Measurements from ENCODE around the gene PAPOLA.
"Not testable (repeated sequence)": the region's sequence is repeated elsewhere in the genome, so short reads cannot be mapped to it uniquely, and the experiment has no call there.

Gene PAPOLA

DNA sequence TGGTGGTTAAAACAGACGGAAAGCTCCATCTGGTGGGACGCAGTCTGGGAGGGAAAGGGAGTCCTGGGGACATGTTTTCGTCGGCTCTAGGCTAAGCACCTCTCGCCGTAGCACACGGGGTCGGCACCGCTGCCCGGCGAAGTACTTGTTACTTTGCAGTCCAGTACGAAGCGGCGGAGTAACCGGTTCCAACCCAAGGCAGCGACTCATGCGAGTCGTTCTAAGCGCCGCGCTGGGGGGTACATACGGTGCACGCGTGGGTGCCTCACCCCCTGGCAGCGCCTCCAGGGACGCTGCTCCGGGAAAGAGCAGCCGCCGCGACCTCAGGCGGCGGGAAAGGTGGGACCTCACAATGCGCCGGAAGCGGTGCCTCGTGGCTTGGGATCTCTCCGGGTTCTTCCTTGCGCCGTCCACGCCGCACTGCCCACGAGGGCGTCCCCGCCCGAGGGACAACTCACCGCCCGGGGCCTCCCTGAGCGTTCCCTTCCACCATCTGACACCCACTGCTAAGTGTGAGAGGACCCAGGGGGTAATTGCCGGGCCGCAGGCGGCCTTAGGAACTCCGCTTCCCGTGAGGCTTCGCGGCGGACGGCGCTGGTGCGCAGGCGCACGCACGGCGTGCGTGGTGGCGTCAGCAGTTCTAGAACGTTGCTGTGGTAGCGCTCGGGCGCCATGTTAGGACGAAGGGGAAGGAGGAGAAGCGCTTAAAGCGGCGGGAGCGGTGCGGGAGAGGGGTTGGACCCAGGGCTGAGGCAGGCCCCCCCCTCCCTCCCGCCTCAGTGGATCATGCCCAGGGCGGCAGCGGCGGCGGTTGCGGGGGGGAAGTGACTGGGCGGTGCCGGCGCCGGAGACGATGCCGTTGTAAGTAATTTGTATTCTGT, at the start of gene PAPOLA:
Gene PAPOLA, plus strand, starts transcription at position 643 of the 881 bp plus-strand sequence. Its CDS starts 211 bp downstream, at position 854.
- H3K4me3 ChIP-seq (ENCODE audit: low read length), result peak within 1 kb of the TSS; percentile 99
- H3K27me3 ChIP-seq (ENCODE audit: insufficient read depth, low read length), result no peaks in the 10 kb centered on the region
- H3K9me3 ChIP-seq (ENCODE audit: insufficient read depth, low read depth, low read length), result no peaks in the 10 kb centered on the region
- peak within 1 kb of the TSS; percentile 100 for H3K27ac ChIP-seq (ENCODE audit: low read length)
- peaks cover 17% of the 10 kb centered on the region; the same call in 1 of the 2 replicates for H3K4me1 ChIP-seq (ENCODE audit: insufficient read depth, low read length)
- peaks cover 12% of the 10 kb centered on the region; the same call in 1 of the 2 replicates for H3K36me3 ChIP-seq (ENCODE audit: insufficient read depth, low read depth, low read length)
- H3K9ac ChIP-seq (ENCODE audit: low read depth, low read length), result peak within 1 kb of the TSS; percentile 96

DNA sequence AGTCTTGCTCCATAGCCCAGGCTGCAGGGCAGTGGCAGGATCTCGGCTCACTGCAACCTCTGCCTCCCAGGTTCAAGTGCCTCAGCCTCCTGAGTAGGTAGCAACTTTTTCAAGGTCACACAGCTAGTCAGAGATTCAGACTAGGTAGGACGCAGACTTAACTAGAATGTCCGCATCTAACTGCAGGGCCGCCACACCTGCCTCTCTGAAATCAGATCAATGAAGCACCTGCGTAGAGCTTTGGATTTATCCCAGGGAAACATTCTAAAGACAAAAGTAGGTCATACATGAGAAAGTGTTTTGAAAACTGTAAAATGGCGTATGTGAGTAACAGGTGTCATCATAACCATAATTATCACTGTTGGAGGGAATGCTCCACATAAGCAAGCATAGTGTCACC, 49.5 kb upstream of the PAPOLA start:
- Histone ChIP-seq H3K36me3 (ENCODE audit: insufficient read depth, low read depth, low read length) (no peaks in the 10 kb centered on the region), H3K4me3 (ENCODE audit: low read length) (no peak overlapping the region), H3K4me1 (ENCODE audit: insufficient read depth, low read length) (no peaks in the 10 kb centered on the region), H3K9me3 (ENCODE audit: insufficient read depth, low read depth, low read length) (no peaks in the 10 kb centered on the region), H3K9ac (ENCODE audit: low read depth, low read length) (no peak overlapping the region), H3K27me3 (ENCODE audit: insufficient read depth, low read length) (no peaks in the 10 kb centered on the region), H3K27ac (ENCODE audit: low read length) (no peak overlapping the region)

DNA sequence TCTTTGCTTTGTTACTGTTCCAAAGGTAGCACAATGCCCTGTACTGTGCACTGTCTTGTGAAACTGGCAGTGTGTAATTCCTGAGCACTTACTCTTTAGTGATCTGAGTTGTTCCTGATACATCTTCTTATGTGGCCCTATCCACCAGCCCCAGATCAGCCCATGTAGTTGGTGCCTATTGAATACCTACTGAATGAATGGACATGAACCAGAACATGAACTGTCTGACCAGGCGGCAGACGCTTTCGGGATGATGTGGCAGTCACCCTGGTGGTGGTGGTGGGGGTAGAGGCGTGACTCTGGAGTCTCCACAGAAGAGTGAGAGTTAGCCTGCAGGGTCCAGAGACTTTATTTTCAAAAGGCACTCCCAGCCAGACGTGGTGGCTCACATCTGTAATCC, 46.6 kb upstream of the PAPOLA start:
- H3K4me1 ChIP-seq (ENCODE audit: insufficient read depth, low read length), result no peaks in the 10 kb centered on the region
- H3K27me3 ChIP-seq (ENCODE audit: insufficient read depth, low read length), result no peaks in the 10 kb centered on the region
- H3K4me3 ChIP-seq (ENCODE audit: low read length), result no peak overlapping the region
- H3K36me3 ChIP-seq (ENCODE audit: insufficient read depth, low read depth, low read length), result no peaks in the 10 kb centered on the region
- no peak overlapping the region for H3K27ac ChIP-seq (ENCODE audit: low read length)
- H3K9me3 ChIP-seq (ENCODE audit: insufficient read depth, low read depth, low read length), result no peaks in the 10 kb centered on the region
- no peak overlapping the region for H3K9ac ChIP-seq (ENCODE audit: low read depth, low read length)

DNA sequence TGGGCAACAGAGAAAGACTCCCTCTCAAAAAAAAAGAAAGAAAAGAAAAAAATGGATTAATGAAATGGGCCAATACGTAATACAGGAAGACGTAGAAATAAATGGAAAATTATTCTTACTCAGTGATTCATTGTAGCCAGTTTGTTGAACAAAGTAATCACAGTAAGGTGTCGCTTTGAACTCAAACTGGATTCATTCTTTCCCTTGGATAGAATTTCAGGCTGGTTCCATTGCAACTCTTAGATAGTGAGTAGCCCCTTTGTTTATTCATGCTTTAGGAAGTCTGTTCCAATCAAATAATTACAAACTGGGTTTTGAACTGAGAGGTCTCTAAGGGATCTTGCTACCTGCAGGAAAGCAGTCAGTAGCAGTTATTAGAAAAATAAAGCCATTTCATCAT, 42.3 kb upstream of the PAPOLA start:
- Histone ChIP-seq H3K9me3 (ENCODE audit: insufficient read depth, low read depth, low read length) (no peaks in the 10 kb centered on the region), H3K27me3 (ENCODE audit: insufficient read depth, low read length) (no peaks in the 10 kb centered on the region), H3K27ac (ENCODE audit: low read length) (no peak overlapping the region), H3K36me3 (ENCODE audit: insufficient read depth, low read depth, low read length) (no peaks in the 10 kb centered on the region), H3K4me1 (ENCODE audit: insufficient read depth, low read length) (no peaks in the 10 kb centered on the region), H3K4me3 (ENCODE audit: low read length) (no peak overlapping the region), H3K9ac (ENCODE audit: low read depth, low read length) (no peak overlapping the region)

DNA sequence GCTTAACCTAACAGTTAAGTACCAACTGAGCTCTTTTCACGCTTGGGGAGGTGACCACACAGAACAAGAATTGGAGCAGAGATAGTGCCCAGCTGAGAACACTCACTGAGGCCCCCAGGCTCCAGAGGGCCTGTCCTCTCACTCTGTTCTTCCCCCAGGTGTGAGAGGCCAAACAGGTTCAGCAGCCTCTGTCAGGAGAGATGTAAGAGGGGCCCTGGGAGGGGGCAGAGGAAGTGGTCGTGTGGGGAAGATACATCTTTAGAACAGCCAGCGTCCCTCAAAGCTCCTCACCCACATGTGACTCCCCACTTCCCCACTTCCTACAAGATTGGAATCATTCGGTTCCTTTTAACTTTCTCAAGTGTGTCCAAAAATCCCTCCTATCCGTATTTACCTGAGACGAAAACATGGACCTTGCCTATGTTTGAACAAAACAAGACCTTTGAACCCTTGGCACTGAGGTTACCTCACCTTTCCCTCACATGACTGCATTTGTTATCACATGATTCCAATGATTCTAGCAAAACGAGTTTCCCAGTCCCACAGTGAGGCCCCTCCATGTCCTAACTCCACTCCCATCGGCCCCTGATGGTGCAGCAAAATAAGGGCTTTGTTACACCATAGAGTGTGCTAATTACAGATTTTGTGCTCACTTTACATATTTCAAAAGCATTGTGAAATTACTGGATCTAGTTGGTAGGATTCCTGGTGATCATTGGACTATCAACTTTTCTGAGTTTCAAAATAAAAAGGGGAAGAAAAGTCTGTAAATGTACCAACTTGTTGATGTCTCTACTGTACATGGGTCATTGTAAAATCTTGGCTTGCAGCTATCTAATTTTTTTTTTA, 40.0 kb upstream of the PAPOLA start:
- H3K36me3 ChIP-seq (ENCODE audit: insufficient read depth, low read depth, low read length), result no peaks in the 10 kb centered on the region
- no peak overlapping the region for H3K27ac ChIP-seq (ENCODE audit: low read length)
- H3K9me3 ChIP-seq (ENCODE audit: insufficient read depth, low read depth, low read length), result no peaks in the 10 kb centered on the region
- H3K4me1 ChIP-seq (ENCODE audit: insufficient read depth, low read length), result no peaks in the 10 kb centered on the region
- H3K9ac ChIP-seq (ENCODE audit: low read depth, low read length), result no peak overlapping the region
- no peaks in the 10 kb centered on the region for H3K27me3 ChIP-seq (ENCODE audit: insufficient read depth, low read length)
- H3K4me3 ChIP-seq (ENCODE audit: low read length), result no peak overlapping the region

DNA sequence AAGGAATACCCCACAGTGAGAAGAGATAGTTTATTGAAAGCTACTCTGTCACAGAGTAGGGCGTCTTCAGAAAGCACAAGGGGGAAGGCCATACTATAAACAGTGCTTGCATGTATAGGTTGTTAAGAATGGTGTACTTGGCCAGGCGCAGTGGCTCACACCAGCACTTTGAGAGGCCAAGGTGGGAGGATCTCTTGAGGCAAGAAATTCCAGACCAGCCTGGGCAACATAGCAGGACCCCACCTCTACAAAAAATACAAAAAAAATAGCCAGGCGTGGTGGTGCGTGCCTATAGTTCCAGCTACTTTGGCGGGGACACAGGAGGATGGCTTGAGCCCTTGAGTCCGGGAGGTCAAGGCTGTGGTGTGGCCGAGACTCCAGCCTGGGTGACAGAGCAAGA, 38.0 kb upstream of the PAPOLA start:
- H3K4me1 ChIP-seq (ENCODE audit: insufficient read depth, low read length), result no peaks in the 10 kb centered on the region
- H3K4me3 ChIP-seq (ENCODE audit: low read length), result no peak overlapping the region
- no peak overlapping the region for H3K9ac ChIP-seq (ENCODE audit: low read depth, low read length)
- H3K9me3 ChIP-seq (ENCODE audit: insufficient read depth, low read depth, low read length), result no peaks in the 10 kb centered on the region
- no peak overlapping the region for H3K27ac ChIP-seq (ENCODE audit: low read length)
- H3K36me3 ChIP-seq (ENCODE audit: insufficient read depth, low read depth, low read length), result no peaks in the 10 kb centered on the region
- H3K27me3 ChIP-seq (ENCODE audit: insufficient read depth, low read length), result no peaks in the 10 kb centered on the region

DNA sequence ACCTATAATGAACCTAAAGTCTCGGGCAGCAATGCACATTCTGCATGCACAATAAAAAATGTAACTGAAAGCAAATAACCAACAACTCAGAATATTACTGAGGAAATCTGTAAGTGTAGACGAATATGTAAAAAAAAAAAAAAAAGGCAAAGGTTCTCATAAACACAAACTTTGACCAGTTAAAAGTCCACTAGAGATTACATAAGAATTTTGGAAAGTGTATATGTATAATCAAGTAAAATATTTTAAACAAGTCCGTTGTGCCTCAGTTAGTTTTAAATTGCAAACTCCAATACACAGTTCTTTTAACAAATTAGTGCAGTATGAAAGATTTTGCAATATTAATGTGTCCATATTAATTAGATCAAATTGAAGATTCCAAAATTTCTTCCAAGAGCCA, 35.3 kb upstream of the PAPOLA start:
- H3K4me1 ChIP-seq (ENCODE audit: insufficient read depth, low read length), result no peaks in the 10 kb centered on the region
- H3K27ac ChIP-seq (ENCODE audit: low read length), result no peak overlapping the region
- no peak overlapping the region for H3K4me3 ChIP-seq (ENCODE audit: low read length)
- H3K27me3 ChIP-seq (ENCODE audit: insufficient read depth, low read length), result no peaks in the 10 kb centered on the region
- H3K9me3 ChIP-seq (ENCODE audit: insufficient read depth, low read depth, low read length), result no peaks in the 10 kb centered on the region
- H3K36me3 ChIP-seq (ENCODE audit: insufficient read depth, low read depth, low read length), result no peaks in the 10 kb centered on the region
- no peak overlapping the region for H3K9ac ChIP-seq (ENCODE audit: low read depth, low read length)

DNA sequence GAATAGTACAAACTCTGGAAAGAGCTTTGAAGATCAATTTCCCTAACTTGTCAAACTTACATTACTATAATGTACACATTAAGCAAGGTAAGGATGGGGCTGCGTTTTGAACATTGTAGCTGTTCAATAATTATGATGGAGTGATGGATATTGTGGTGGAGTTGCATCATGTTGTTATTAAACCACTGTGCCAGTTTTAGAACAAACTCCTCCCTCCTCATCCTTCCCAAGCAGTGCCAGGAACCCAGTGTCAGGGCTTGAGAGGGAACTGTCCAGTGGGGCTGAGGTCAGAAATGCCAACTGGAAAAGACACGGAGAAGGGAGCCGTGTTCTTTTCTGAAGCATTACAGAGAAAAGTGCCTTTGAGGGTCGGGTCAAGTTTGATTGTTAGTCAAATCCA, 31.9 kb upstream of the PAPOLA start:
- H3K27me3 ChIP-seq (ENCODE audit: insufficient read depth, low read length), result no peaks in the 10 kb centered on the region
- no peak overlapping the region for H3K4me3 ChIP-seq (ENCODE audit: low read length)
- no peak overlapping the region for H3K27ac ChIP-seq (ENCODE audit: low read length)
- no peaks in the 10 kb centered on the region for H3K9me3 ChIP-seq (ENCODE audit: insufficient read depth, low read depth, low read length)
- H3K36me3 ChIP-seq (ENCODE audit: insufficient read depth, low read depth, low read length), result no peaks in the 10 kb centered on the region
- no peaks in the 10 kb centered on the region for H3K4me1 ChIP-seq (ENCODE audit: insufficient read depth, low read length)
- no peak overlapping the region for H3K9ac ChIP-seq (ENCODE audit: low read depth, low read length)

DNA sequence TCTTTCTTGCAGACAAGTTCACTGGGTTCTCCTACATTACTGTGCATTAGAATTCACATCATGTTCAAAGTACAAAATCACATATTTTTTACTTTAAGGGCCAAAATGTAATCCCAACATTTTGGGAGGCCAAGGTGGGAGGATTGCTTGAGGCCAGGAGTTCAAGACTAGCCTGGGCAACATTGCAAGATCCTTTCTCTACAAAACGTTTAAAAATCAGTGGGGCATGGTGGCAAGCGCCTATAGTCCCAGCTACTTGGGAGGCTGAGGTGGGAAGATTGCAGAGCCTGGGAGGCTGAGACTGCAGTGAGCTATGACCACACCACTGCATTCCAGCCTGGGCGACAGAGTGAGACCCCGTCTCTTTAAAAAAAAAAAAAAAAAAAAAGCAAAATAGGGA, 31.2 kb upstream of the PAPOLA start:
- H3K9ac ChIP-seq (ENCODE audit: low read depth, low read length); H3K27me3 ChIP-seq (ENCODE audit: insufficient read depth, low read length); H3K36me3 ChIP-seq (ENCODE audit: insufficient read depth, low read depth, low read length); H3K4me3 ChIP-seq (ENCODE audit: low read length); H3K27ac ChIP-seq (ENCODE audit: low read length); H3K9me3 ChIP-seq (ENCODE audit: insufficient read depth, low read depth, low read length); H3K4me1 ChIP-seq (ENCODE audit: insufficient read depth, low read length): not testable (repeated sequence)

DNA sequence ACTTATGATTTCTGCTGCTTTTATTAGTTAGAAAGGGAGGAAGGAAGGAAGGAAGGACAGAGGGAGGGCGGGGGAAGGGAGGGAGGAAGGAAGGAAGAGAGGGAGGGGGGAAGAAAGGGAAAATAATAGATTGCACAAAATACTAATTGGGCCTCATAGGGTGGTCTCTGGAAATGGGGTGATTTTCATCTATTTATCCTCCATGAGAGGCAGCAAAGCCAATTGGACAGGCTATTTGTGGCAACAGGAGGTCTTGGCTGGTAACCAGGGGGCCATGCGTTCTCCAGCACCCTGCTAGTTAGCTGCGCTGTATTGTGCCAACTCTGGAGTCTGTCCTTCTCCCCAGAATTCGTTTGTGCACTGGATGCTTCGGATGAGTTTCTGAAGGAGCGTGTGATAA, 24.1 kb upstream of the PAPOLA start:
- H3K27ac ChIP-seq (ENCODE audit: low read length), result no peak overlapping the region

DNA sequence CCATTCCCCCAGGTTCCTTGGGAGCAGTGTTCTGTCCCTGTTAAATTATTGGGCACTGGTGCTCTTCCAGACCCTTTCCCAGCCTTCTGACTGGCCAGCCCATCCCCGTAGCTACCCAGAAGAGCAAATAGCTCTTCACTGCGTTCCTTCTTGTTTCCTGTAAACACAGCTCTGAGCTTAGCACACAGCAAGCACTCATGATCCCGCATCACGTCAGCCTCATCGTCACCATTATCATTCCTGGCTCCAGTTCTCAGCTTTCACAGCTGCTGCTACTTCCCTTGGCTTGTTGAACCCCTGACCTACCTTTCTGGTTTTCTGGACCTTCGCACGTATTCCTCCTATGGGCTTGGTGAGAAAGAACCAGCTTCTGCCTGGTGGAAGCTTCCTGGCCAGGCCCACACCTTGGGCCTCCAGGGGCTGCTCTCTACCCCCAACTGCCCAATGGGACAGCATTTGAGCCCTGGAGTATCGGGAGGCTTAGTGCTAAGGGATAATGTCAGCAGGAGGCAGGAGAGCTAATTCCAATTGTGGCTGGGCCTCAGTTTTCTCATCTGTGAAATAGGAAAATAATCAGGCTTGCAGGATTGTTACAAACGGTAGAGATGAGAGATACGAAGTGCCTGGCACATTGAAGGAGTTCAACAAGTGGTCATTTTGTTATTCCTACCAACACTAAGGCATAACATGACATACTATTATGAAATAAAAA, 22.6 kb upstream of the PAPOLA start:
- Histone ChIP-seq H3K4me3 (ENCODE audit: low read length) (no peak overlapping the region), H3K27ac (ENCODE audit: low read length) (no peak overlapping the region)

More for the DNA sequence above, 24.1 kb upstream of the PAPOLA start:
- H3K27me3 ChIP-seq (ENCODE audit: insufficient read depth, low read length), result no peaks in the 10 kb centered on the region
- H3K9me3 ChIP-seq (ENCODE audit: insufficient read depth, low read depth, low read length), result no peaks in the 10 kb centered on the region
- H3K4me3 ChIP-seq (ENCODE audit: low read length), result no peak overlapping the region
- no peak overlapping the region for H3K9ac ChIP-seq (ENCODE audit: low read depth, low read length)
- H3K36me3 ChIP-seq (ENCODE audit: insufficient read depth, low read depth, low read length), result no peaks in the 10 kb centered on the region
- H3K4me1 ChIP-seq (ENCODE audit: insufficient read depth, low read length), result no peaks in the 10 kb centered on the region

More for the DNA sequence above, 22.6 kb upstream of the PAPOLA start:
- Histone ChIP-seq H3K9ac (ENCODE audit: low read depth, low read length) (no peak overlapping the region), H3K4me1 (ENCODE audit: insufficient read depth, low read length) (no peaks in the 10 kb centered on the region), H3K36me3 (ENCODE audit: insufficient read depth, low read depth, low read length) (no peaks in the 10 kb centered on the region), H3K27me3 (ENCODE audit: insufficient read depth, low read length) (no peaks in the 10 kb centered on the region), H3K9me3 (ENCODE audit: insufficient read depth, low read depth, low read length) (no peaks in the 10 kb centered on the region)

All from iPS-20b (cell line).